A673 (cell line): ENCODE measurements around the gene BCAR1. TPM values are rescaled to one million over a fixed set of nuclear protein-coding genes. Genes with fewer than 3 reads are reported as not detected.

Experiments used
- BruUV-seq: library from RNA; stranded (reverse); fragments of 400-500 nt; replicated peaks from 2 replicates; lab custom pipeline; 2021; lab: Mats Ljungman, UMichigan
- CTCF ChIA-PET: fragments of 300-600 bp; sonication (Branson Sonifier 250); formaldehyde crosslinking; loops from one replicate; lab custom pipeline; 2022; ENCODE audit warnings: antibody characterized with exemption; lab: Charles Lee
- POLR2A ChIA-PET: fragments of 300-600 bp; sonication (Branson Sonifier 250); formaldehyde crosslinking; loops from one replicate; lab custom pipeline; 2022; ENCODE audit warnings: antibody characterized with exemption; ENCODE audit not compliant: low non-redundant PET; lab: Charles Lee
- DNase-seq: peaks from one replicate; pipeline ENCODE4 v3.0.0-alpha.2; 2015; ENCODE audit warnings: low spot score
- H3K27ac ChIP-seq: fragments of 200-600 bp; sonication (generic); 2 replicates; pipeline ENCODE4 v1.5.1; 2016; ENCODE audit warnings: mixed run types, low read depth, mild to moderate bottlenecking, mixed read lengths, antibody characterized with exemption, low read length; ENCODE audit not compliant: poor library complexity, severe bottlenecking
- H3K27me3 ChIP-seq: fragments of 200-600 bp; sonication (generic); replicated peaks from 2 replicates; pipeline ENCODE4 v1.6.1; 2017; ENCODE audit warnings: mixed run types, low read depth, mild to moderate bottlenecking, mixed read lengths, antibody characterized with exemption, low read length; ENCODE audit not compliant: insufficient read depth, poor library complexity
- H3K36me3 ChIP-seq: fragments of 200-600 bp; sonication (generic); 2 replicates; pipeline ENCODE4 v1.6.1; 2016; ENCODE audit warnings: mixed run types, mild to moderate bottlenecking, mixed read lengths, antibody characterized with exemption, low read length; ENCODE audit not compliant: insufficient read depth, poor library complexity, severe bottlenecking
- H3K4me1 ChIP-seq: fragments of 200-600 bp; sonication (generic); 2 replicates; pipeline ENCODE4 v1.6.1; 2017; ENCODE audit warnings: mixed run types, mild to moderate bottlenecking, mixed read lengths, antibody characterized with exemption, low read length; ENCODE audit not compliant: insufficient read depth, poor library complexity, severe bottlenecking
- H3K4me3 ChIP-seq: fragments of 200-600 bp; sonication (generic); 2 replicates; pipeline ENCODE4 v1.5.1; 2016; ENCODE audit warnings: low read depth, mixed run types, mild to moderate bottlenecking, mixed read lengths, low read length; ENCODE audit not compliant: poor library complexity, severe bottlenecking
- H3K9me3 ChIP-seq: fragments of 200-600 bp; sonication (generic); 2 replicates; pipeline ENCODE4 v1.6.1; 2016; ENCODE audit warnings: mixed run types, low read depth, mild to moderate bottlenecking, mixed read lengths, antibody characterized with exemption, low read length; ENCODE audit not compliant: poor library complexity, severe bottlenecking
- EZH2 ChIP-seq: fragments of 200-600 bp; sonication (generic); IDR thresholded peaks from 2 replicates; pipeline ENCODE4 v1.6.1; 2017; ENCODE audit warnings: borderline replicate concordance, low read depth, mild to moderate bottlenecking, mixed read lengths, antibody characterized with exemption, low read length; ENCODE audit not compliant: poor library complexity, severe bottlenecking
- intact Hi-C: fragments of 100-400 bp; cut with micrococcal nuclease; formaldehyde crosslinking; loops from one replicate; pipeline ENCODE4 v1.10.0; 2022; ENCODE audit not compliant: unreplicated experiment
- total RNA-seq: library from RNA; stranded (reverse); gene quantifications from 2 replicates; pipeline ENCODE4 v1.2.3, GENCODE V29; 2021
- TF ChIP-seq, protein P1 (sequence below): fragments of 300-800, 200-600 bp; sonication (generic); conservative IDR thresholded peaks from 2 replicates; pipeline ENCODE4 v1.5.1; 2017; ENCODE audit warnings: low read depth, mild to moderate bottlenecking, antibody characterized with exemption, low read length, moderate library complexity, mixed read lengths

BCAR1 gene
- total RNA-seq, 1 experiment from 2014 or later: 42.2 TPM

- H3K27ac ChIP-seq: peak overlapping the region; percentile 83
- POLR2A ChIA-PET: no interaction called here
- H3K9me3 ChIP-seq: no peaks in the 10 kb centered on the region
- DNase-seq: no peak
- intact Hi-C loops: no loop called here
- no peaks in the 10 kb centered on the region for H3K27me3 ChIP-seq
- CTCF ChIA-PET: no interaction called here
- H3K4me1 ChIP-seq: peaks cover 23% of the 10 kb centered on the region
- BruUV-seq: TSS peak; percentile 35
- H3K36me3 ChIP-seq: no peaks in the 10 kb centered on the region
- TF ChIP-seq, protein P1, sequence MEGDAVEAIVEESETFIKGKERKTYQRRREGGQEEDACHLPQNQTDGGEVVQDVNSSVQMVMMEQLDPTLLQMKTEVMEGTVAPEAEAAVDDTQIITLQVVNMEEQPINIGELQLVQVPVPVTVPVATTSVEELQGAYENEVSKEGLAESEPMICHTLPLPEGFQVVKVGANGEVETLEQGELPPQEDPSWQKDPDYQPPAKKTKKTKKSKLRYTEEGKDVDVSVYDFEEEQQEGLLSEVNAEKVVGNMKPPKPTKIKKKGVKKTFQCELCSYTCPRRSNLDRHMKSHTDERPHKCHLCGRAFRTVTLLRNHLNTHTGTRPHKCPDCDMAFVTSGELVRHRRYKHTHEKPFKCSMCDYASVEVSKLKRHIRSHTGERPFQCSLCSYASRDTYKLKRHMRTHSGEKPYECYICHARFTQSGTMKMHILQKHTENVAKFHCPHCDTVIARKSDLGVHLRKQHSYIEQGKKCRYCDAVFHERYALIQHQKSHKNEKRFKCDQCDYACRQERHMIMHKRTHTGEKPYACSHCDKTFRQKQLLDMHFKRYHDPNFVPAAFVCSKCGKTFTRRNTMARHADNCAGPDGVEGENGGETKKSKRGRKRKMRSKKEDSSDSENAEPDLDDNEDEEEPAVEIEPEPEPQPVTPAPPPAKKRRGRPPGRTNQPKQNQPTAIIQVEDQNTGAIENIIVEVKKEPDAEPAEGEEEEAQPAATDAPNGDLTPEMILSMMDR: no peak
- no peak for TF ChIP-seq EZH2
- peak overlapping the region; percentile 97 for H3K4me3 ChIP-seq
These were observed 13.1 kb upstream of the BCAR1 start for GRCh38 chr16:75264457-75264998.

GRCh38 chr16:75263963-75264445, 12.6 kb upstream of the BCAR1 start:
- H3K9me3 ChIP-seq: no peaks in the 10 kb centered on the region
- TF ChIP-seq EZH2: no peak
- TF ChIP-seq, protein P1: no peak
- H3K27ac ChIP-seq: no peak overlapping the region
- ChIA-PET POLR2A (no interaction called here), CTCF (no interaction called here)
- no peaks in the 10 kb centered on the region for H3K27me3 ChIP-seq
- DNase-seq: no peak
- H3K4me3 ChIP-seq: peak overlapping the region; percentile 97
- BruUV-seq: no TSS peak
- intact Hi-C loops: no loop called here
- H3K4me1 ChIP-seq: peaks cover 23% of the 10 kb centered on the region
- no peaks in the 10 kb centered on the region for H3K36me3 ChIP-seq

DNA sequence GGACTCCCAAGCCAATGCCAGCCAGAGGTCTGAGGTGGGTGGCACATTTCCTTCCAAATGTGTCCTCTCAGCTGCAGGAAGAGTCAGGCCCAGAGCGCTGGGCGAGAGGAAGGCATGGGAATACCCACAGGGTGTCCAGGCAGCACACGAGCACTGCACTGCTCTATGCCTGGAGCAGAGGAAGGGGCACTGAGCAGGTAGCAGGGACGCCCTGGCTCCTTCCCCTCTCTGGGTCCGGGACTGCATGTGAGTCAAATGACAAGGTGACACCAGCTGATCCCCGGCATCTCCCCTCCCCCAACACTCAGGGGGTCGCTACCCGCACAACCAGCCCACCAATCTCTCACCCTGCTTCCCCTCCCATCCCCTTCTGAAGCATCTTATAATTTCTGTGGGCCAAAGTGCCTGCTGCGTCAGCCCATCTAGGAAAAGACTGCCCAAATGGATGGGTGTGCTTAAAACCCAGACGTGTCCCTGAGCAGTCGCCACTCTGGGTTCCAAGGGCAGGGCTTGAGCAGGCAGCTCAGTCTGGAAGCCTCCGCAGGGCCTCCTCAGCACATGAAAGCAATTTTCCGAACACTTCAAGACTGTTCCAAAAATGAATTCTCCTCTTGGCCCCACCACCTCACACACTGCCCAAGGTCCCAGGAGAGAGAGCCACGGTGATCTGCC, 12.0 kb upstream of the BCAR1 start:
- Histone ChIP-seq H3K27me3 (no peaks in the 10 kb centered on the region), H3K36me3 (no peaks in the 10 kb centered on the region), H3K9me3 (no peaks in the 10 kb centered on the region), H3K4me1 (peaks cover 23% of the 10 kb centered on the region), H3K4me3 (no peak overlapping the region), H3K27ac (no peak overlapping the region)
- no TSS peak for BruUV-seq
- CTCF ChIA-PET: no interaction called here
- DNase-seq: no peak
- intact Hi-C loops: no loop called here
- TF ChIP-seq, protein P1: no peak
- no peak for TF ChIP-seq EZH2
- POLR2A ChIA-PET: no interaction called here
